Measurements from ENCODE around the gene SH3BP5.

SH3BP5 gene

GRCh38 chr3:15223685-15224572, 108.5 kb downstream of the SH3BP5 start:
- Histone ChIP-seq H3K4me1 (ENCODE audit: insufficient read depth, low read length) (no peaks in the 10 kb centered on the region), H3K9ac (ENCODE audit: low read depth, low read length) (no peak overlapping the region), H3K9me3 (ENCODE audit: control insufficient read depth, insufficient read depth, low read length) (no peaks in the 10 kb centered on the region), H3K36me3 (ENCODE audit: insufficient read depth, low read length) (peaks cover 5% of the 10 kb centered on the region)

GRCh38 chr3:15221574-15222217, 110.7 kb downstream of the SH3BP5 start:
- H3K9ac ChIP-seq (ENCODE audit: low read depth, low read length) = no peak overlapping the region
- H3K9me3 ChIP-seq (ENCODE audit: control insufficient read depth, insufficient read depth, low read length) = no peaks in the 10 kb centered on the region
- H3K4me1 ChIP-seq (ENCODE audit: insufficient read depth, low read length) = no peaks in the 10 kb centered on the region
- H3K36me3 ChIP-seq (ENCODE audit: insufficient read depth, low read length) = peaks cover 10% of the 10 kb centered on the region

DNA sequence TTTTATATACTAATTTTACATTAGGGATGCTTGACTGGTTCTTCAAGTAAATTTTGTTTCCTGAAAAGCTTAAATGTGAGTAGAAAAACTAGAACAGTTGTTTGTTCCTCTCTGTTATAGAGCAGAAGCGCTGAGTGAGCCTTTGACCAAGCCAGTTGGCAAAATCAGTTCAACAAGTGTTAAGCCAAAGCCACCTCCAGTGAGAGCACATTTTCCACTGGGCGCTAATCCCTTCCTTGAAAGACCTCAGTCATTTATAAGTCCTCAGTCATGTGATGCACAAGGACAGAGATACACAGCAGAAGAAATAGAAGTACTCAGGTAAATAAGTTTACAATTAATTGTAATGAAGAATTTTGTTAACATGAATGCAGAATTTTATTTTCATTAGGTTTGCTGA, 111.7 kb downstream of the SH3BP5 start:
- Histone ChIP-seq H3K36me3 (ENCODE audit: insufficient read depth, low read length) (peaks cover 10% of the 10 kb centered on the region), H3K9ac (ENCODE audit: low read depth, low read length) (no peak overlapping the region), H3K4me1 (ENCODE audit: insufficient read depth, low read length) (no peaks in the 10 kb centered on the region), H3K9me3 (ENCODE audit: control insufficient read depth, insufficient read depth, low read length) (no peaks in the 10 kb centered on the region)

DNA sequence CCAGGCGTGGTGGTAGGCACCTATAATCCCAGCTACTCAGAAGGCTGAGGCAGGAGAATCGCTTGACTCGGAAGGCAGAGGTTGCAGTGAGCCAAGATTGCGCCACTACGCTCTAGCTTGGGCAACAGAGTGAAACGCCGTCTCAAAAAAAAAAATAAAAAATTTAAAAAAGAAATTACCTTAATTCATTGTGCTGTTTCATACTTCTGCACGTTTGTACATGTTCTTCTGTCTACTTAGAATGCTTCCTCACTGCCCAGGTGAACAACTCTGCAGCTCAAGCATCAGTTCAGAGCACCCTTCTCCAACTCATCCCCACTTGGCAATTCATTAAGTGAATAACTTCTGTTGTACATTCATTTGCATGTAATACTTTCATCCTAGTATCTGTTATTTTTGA, 112.3 kb downstream of the SH3BP5 start:
- no peak overlapping the region for H3K9ac ChIP-seq (ENCODE audit: low read depth, low read length)
- H3K36me3 ChIP-seq (ENCODE audit: insufficient read depth, low read length) = peaks cover 10% of the 10 kb centered on the region
- no peaks in the 10 kb centered on the region for H3K9me3 ChIP-seq (ENCODE audit: control insufficient read depth, insufficient read depth, low read length)
- no peaks in the 10 kb centered on the region for H3K4me1 ChIP-seq (ENCODE audit: insufficient read depth, low read length)

GRCh38 chr3:15218689-15219088, 113.7 kb downstream of the SH3BP5 start:
- H3K36me3 ChIP-seq (ENCODE audit: insufficient read depth, low read length) = peaks cover 10% of the 10 kb centered on the region
- H3K4me1 ChIP-seq (ENCODE audit: insufficient read depth, low read length) = no peaks in the 10 kb centered on the region
- H3K9ac ChIP-seq (ENCODE audit: low read depth, low read length) = no peak overlapping the region
- H3K9me3 ChIP-seq (ENCODE audit: control insufficient read depth, insufficient read depth, low read length) = no peaks in the 10 kb centered on the region

- Histone ChIP-seq H3K36me3 (ENCODE audit: insufficient read depth, low read length) (peaks cover 12% of the 10 kb centered on the region), H3K9me3 (ENCODE audit: control insufficient read depth, insufficient read depth, low read length) (no peaks in the 10 kb centered on the region), H3K4me1 (ENCODE audit: insufficient read depth, low read length) (no peaks in the 10 kb centered on the region), H3K9ac (ENCODE audit: low read depth, low read length) (no peak overlapping the region)
Observed at GRCh38 chr3:15217841-15218267, 114.5 kb downstream of the SH3BP5 start.

DNA sequence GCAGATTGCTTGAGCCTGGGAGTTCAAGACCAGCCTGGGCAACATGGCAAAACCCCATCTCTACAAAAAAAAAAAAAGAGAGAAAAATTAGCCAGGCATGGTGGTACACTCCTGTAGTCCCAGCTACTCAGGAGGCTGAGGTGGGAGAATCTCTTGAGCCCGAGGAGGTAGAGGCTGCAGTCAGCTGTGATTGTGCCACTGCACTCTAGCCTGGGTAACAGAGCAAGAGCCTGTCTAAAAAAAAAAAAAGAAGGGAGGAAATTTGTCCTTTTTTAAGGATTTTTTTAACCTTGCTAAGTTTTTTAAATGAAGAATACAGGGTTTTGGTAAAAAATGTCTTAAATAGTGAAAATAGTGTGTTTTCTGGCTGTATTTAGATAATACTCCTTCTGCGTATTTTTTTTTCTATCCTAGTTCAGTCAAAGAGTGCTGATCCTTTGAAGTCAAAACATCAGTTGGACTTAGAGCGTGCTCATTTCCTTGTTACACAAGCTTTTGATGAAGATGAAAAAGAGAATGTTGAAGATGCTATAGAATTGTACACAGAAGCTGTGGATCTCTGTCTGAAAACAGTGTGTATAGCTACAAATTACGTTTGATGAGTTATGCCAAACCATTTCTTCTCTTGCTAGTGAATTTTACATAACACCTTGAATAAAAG, 115.2 kb downstream of the SH3BP5 start:
- Histone ChIP-seq H3K36me3 (ENCODE audit: insufficient read depth, low read length) (peaks cover 9% of the 10 kb centered on the region), H3K4me1 (ENCODE audit: insufficient read depth, low read length) (no peaks in the 10 kb centered on the region), H3K9me3 (ENCODE audit: control insufficient read depth, insufficient read depth, low read length) (no peaks in the 10 kb centered on the region), H3K9ac (ENCODE audit: low read depth, low read length) (no peak overlapping the region)

GRCh38 chr3:15216501-15216900, 115.9 kb downstream of the SH3BP5 start:
- Histone ChIP-seq H3K9ac (ENCODE audit: low read depth, low read length) (no peak overlapping the region), H3K9me3 (ENCODE audit: control insufficient read depth, insufficient read depth, low read length) (no peaks in the 10 kb centered on the region), H3K36me3 (ENCODE audit: insufficient read depth, low read length) (peaks cover 9% of the 10 kb centered on the region), H3K4me1 (ENCODE audit: insufficient read depth, low read length) (no peaks in the 10 kb centered on the region)

DNA sequence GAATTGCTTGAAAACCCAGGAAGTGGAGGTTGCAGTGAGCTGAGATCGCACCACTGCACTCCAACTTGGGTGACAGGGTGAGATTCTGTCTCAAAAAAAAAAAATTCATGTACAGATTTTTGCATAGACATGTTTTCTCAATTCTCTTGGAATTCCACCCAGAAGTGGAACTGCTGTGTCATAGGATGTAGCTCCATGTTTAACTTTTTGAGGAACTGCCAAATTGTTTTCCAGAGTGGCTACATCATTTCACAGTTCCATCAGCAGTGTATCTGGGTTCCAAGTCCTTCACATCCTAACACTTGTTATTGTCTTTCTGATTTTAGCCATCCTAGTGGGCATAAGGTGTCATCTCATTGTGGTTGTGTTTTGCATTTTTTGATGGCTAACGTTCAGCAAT, 116.4 kb downstream of the SH3BP5 start:
- H3K9me3 ChIP-seq (ENCODE audit: control insufficient read depth, insufficient read depth, low read length) = no peaks in the 10 kb centered on the region
- no peak overlapping the region for H3K9ac ChIP-seq (ENCODE audit: low read depth, low read length)
- H3K36me3 ChIP-seq (ENCODE audit: insufficient read depth, low read length) = peaks cover 9% of the 10 kb centered on the region

GRCh38 chr3:15214758-15215157, 117.6 kb downstream of the SH3BP5 start:
- Histone ChIP-seq H3K36me3 (ENCODE audit: insufficient read depth, low read length) (peaks cover 9% of the 10 kb centered on the region; the same call in 1 of the 2 replicates), H3K4me1 (ENCODE audit: insufficient read depth, low read length) (no peaks in the 10 kb centered on the region), H3K9me3 (ENCODE audit: control insufficient read depth, insufficient read depth, low read length) (no peaks in the 10 kb centered on the region), H3K9ac (ENCODE audit: low read depth, low read length) (no peak overlapping the region)

More for the DNA sequence above, 116.4 kb downstream of the SH3BP5 start:
- H3K4me1 ChIP-seq (ENCODE audit: insufficient read depth, low read length) = no peaks in the 10 kb centered on the region

- Histone ChIP-seq H3K4me1 (ENCODE audit: insufficient read depth, low read length) (0 out of 2 replicates have a peak, but pooled peaks cover 6% of the 10 kb centered on the region), H3K36me3 (ENCODE audit: insufficient read depth, low read length) (0 out of 2 replicates have a peak, but pooled peaks cover 3% of the 10 kb centered on the region), H3K9ac (ENCODE audit: low read depth, low read length) (no peak overlapping the region), H3K9me3 (ENCODE audit: control insufficient read depth, insufficient read depth, low read length) (no peaks in the 10 kb centered on the region)
Observed at GRCh38 chr3:15211937-15212336, 120.4 kb downstream of the SH3BP5 start.

- no peaks in the 10 kb centered on the region for H3K9me3 ChIP-seq (ENCODE audit: control insufficient read depth, insufficient read depth, low read length)
- H3K4me1 ChIP-seq (ENCODE audit: insufficient read depth, low read length) = peaks cover 6% of the 10 kb centered on the region; the same call in 1 of the 2 replicates
- no peaks in the 10 kb centered on the region for H3K36me3 ChIP-seq (ENCODE audit: insufficient read depth, low read length)
- H3K9ac ChIP-seq (ENCODE audit: low read depth, low read length) = no peak overlapping the region
Observed at GRCh38 chr3:15207836-15208504, 124.4 kb downstream of the SH3BP5 start.

GRCh38 chr3:15206662-15207576, 125.5 kb downstream of the SH3BP5 start:
- no peaks in the 10 kb centered on the region for H3K36me3 ChIP-seq (ENCODE audit: insufficient read depth, low read length)
- peaks cover 9% of the 10 kb centered on the region; the same call in 1 of the 2 replicates for H3K4me1 ChIP-seq (ENCODE audit: insufficient read depth, low read length)

More at GRCh38 chr3:15206662-15207576, 125.5 kb downstream of the SH3BP5 start:
- H3K9ac ChIP-seq (ENCODE audit: low read depth, low read length) = peak overlapping the region; percentile 65
- H3K9me3 ChIP-seq (ENCODE audit: control insufficient read depth, insufficient read depth, low read length) = no peaks in the 10 kb centered on the region
